ENCODE measurements around the gene TMEM234.
"Not testable (repeated sequence)": the region's sequence is repeated elsewhere in the genome, so short reads cannot be mapped to it uniquely, and the experiment has no call there.

- TF ChIP-seq, protein P1, sequence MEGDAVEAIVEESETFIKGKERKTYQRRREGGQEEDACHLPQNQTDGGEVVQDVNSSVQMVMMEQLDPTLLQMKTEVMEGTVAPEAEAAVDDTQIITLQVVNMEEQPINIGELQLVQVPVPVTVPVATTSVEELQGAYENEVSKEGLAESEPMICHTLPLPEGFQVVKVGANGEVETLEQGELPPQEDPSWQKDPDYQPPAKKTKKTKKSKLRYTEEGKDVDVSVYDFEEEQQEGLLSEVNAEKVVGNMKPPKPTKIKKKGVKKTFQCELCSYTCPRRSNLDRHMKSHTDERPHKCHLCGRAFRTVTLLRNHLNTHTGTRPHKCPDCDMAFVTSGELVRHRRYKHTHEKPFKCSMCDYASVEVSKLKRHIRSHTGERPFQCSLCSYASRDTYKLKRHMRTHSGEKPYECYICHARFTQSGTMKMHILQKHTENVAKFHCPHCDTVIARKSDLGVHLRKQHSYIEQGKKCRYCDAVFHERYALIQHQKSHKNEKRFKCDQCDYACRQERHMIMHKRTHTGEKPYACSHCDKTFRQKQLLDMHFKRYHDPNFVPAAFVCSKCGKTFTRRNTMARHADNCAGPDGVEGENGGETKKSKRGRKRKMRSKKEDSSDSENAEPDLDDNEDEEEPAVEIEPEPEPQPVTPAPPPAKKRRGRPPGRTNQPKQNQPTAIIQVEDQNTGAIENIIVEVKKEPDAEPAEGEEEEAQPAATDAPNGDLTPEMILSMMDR (conservative IDR thresholded peaks at IDR 0.05; ENCODE audit: low read depth, low read length), result not testable (repeated sequence)
- not testable (repeated sequence) for TF ChIP-seq POLR2A (IDR thresholded peaks at IDR 0.05; ENCODE audit: low read depth, low read length); RCOR1 (IDR thresholded peaks at IDR 0.05; ENCODE audit: insufficient replicate concordance, low read length); RFX5 (IDR thresholded peaks at IDR 0.05; ENCODE audit: low read depth, low read length); RAD21 (IDR thresholded peaks at IDR 0.05; ENCODE audit: low read length); CEBPB (IDR thresholded peaks at IDR 0.05; ENCODE audit: low read depth, low read length); SMC3 (IDR thresholded peaks at IDR 0.05; ENCODE audit: low read depth, low read length); FOS (IDR thresholded peaks at IDR 0.05; ENCODE audit: low read depth, low read length); MXI1 (IDR thresholded peaks at IDR 0.05; ENCODE audit: borderline replicate concordance, low read depth, low read length)
- TF ChIP-seq, protein P2, sequence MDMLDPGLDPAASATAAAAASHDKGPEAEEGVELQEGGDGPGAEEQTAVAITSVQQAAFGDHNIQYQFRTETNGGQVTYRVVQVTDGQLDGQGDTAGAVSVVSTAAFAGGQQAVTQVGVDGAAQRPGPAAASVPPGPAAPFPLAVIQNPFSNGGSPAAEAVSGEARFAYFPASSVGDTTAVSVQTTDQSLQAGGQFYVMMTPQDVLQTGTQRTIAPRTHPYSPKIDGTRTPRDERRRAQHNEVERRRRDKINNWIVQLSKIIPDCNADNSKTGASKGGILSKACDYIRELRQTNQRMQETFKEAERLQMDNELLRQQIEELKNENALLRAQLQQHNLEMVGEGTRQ (IDR thresholded peaks at IDR 0.05; ENCODE audit: low read depth, low read length), result not testable (repeated sequence)
These were observed 41.1 kb upstream of the TMEM234 start for GRCh38 chr1:32263236-32263593.
